IgD-negative memory B cell (primary cell): Measurements from ENCODE around the gene FRMD4B. TPM values are rescaled to one million over a fixed set of nuclear protein-coding genes. Genes with fewer than 3 reads are reported as not detected.

ENCODE experiments used
- H3K27ac Mint-ChIP-seq, 3 donors: one replicate each; pipeline ENCODE4 v1.8.0; 2020 to 2022; ENCODE audit warnings: mild to moderate bottlenecking in 3 of 3, mixed read lengths in 3 of 3, moderate library complexity in 1 of 3
- H3K27me3 Mint-ChIP-seq: one replicate; pipeline ENCODE4 v1.8.0; 2021; ENCODE audit warnings: mixed read lengths
- H3K36me3 Mint-ChIP-seq: one replicate; pipeline ENCODE4 v1.8.0; 2020; ENCODE audit warnings: mild to moderate bottlenecking, mixed read lengths
- H3K4me1 Mint-ChIP-seq, 3 donors: one replicate each; pipeline ENCODE4 v1.8.0; 2020 to 2022; ENCODE audit warnings: mixed read lengths in 3 of 3, mild to moderate bottlenecking in 1 of 3
- H3K4me3 Mint-ChIP-seq, 4 donors: one replicate each; pipeline ENCODE4 v1.8.0; 2020 to 2022; ENCODE audit warnings: mild to moderate bottlenecking in 4 of 4, mixed read lengths in 4 of 4, moderate library complexity in 3 of 4
- H3K9me3 Mint-ChIP-seq, 3 donors: one replicate each; pipeline ENCODE4 v1.8.0; 2020 to 2021; ENCODE audit warnings: mixed read lengths in 3 of 3, mild to moderate bottlenecking in 1 of 3
- polyA plus RNA-seq: library from polyadenylated mRNA; unstranded; fragments of 300-500 nt; fragmentation: Illumina TruSeq; gene quantifications from one replicate; pipeline ENCODE4 v1.2.3, GENCODE V29; 2021

FRMD4B gene
- polyA plus RNA-seq, 1 donor from 2014 or later = 0.05 TPM

GRCh38 chr3:69411346-69411745 is 25.5 kb upstream of the FRMD4B start:
- Mint-ChIP-seq H3K4me3 (no peak overlapping the region), H3K9me3 (peaks cover 0 to 3% (median 0%) of the 10 kb centered on the region in 3 donors), H3K27me3 (peaks cover 2% of the 10 kb centered on the region), H3K4me1 (peaks cover 0 to 3% (median 3%) of the 10 kb centered on the region in 3 donors), H3K36me3 (no peaks in the 10 kb centered on the region), H3K27ac (no peak overlapping the region)

GRCh38 chr3:69410301-69410700 is 24.4 kb upstream of the FRMD4B start:
- Mint-ChIP-seq H3K27me3 (peaks cover 2% of the 10 kb centered on the region), H3K36me3 (no peaks in the 10 kb centered on the region), H3K4me3 (no peak overlapping the region), H3K27ac (no peak overlapping the region), H3K9me3 (peaks cover 0 to 3% (median 0%) of the 10 kb centered on the region in 3 donors), H3K4me1 (peaks cover 0 to 3% (median 3%) of the 10 kb centered on the region in 3 donors)

- Mint-ChIP-seq H3K4me3 (no peak overlapping the region), H3K27me3 (peaks cover 2% of the 10 kb centered on the region), H3K36me3 (no peaks in the 10 kb centered on the region), H3K4me1 (peaks cover 0 to 3% (median 3%) of the 10 kb centered on the region in 3 donors), H3K9me3 (peaks cover 0 to 3% (median 0%) of the 10 kb centered on the region in 3 donors), H3K27ac (no peak overlapping the region)
These were observed 23.9 kb upstream of the FRMD4B start for GRCh38 chr3:69409831-69410230.

- H3K27ac Mint-ChIP-seq = no peak overlapping the region
- H3K27me3 Mint-ChIP-seq = peaks cover 2% of the 10 kb centered on the region
- peaks cover 0 to 3% (median 0%) of the 10 kb centered on the region in 3 donors for H3K9me3 Mint-ChIP-seq
- peaks cover 0 to 3% (median 3%) of the 10 kb centered on the region in 3 donors for H3K4me1 Mint-ChIP-seq
- no peaks in the 10 kb centered on the region for H3K36me3 Mint-ChIP-seq
- H3K4me3 Mint-ChIP-seq = no peak overlapping the region
These were observed 23.1 kb upstream of the FRMD4B start for GRCh38 chr3:69409011-69409410.

- Mint-ChIP-seq H3K4me1 (peaks cover 0 to 3% (median 3%) of the 10 kb centered on the region in 3 donors), H3K4me3 (no peak overlapping the region), H3K27me3 (peaks cover 2% of the 10 kb centered on the region), H3K9me3 (peaks cover 0 to 3% (median 0%) of the 10 kb centered on the region in 3 donors), H3K36me3 (no peaks in the 10 kb centered on the region), H3K27ac (no peak overlapping the region)
These were observed 22.7 kb upstream of the FRMD4B start for GRCh38 chr3:69408542-69408941.

- H3K4me3 Mint-ChIP-seq = no peak overlapping the region
These were observed 22.0 kb upstream of the FRMD4B start for GRCh38 chr3:69407908-69408307.

GRCh38 chr3:69406163-69406562 is 20.3 kb upstream of the FRMD4B start:
- peaks cover 0 to 3% (median 0%) of the 10 kb centered on the region in 3 donors for H3K9me3 Mint-ChIP-seq
- H3K4me1 Mint-ChIP-seq = peaks cover 0 to 3% (median 3%) of the 10 kb centered on the region in 3 donors
- H3K4me3 Mint-ChIP-seq = no peak overlapping the region
- no peaks in the 10 kb centered on the region for H3K36me3 Mint-ChIP-seq
- peaks cover 2% of the 10 kb centered on the region for H3K27me3 Mint-ChIP-seq
- H3K27ac Mint-ChIP-seq = no peak overlapping the region

More at GRCh38 chr3:69407908-69408307, 22.0 kb upstream of the FRMD4B start:
- Mint-ChIP-seq H3K27me3 (peaks cover 2% of the 10 kb centered on the region), H3K9me3 (peaks cover 0 to 3% (median 0%) of the 10 kb centered on the region in 3 donors), H3K36me3 (no peaks in the 10 kb centered on the region), H3K27ac (no peak overlapping the region), H3K4me1 (peaks cover 0 to 3% (median 3%) of the 10 kb centered on the region in 3 donors)

GRCh38 chr3:69405067-69405466 is 19.2 kb upstream of the FRMD4B start:
- H3K4me1 Mint-ChIP-seq = no peaks in the 10 kb centered on the region
- no peak overlapping the region for H3K4me3 Mint-ChIP-seq
- H3K36me3 Mint-ChIP-seq = no peaks in the 10 kb centered on the region
- no peaks in the 10 kb centered on the region for H3K27me3 Mint-ChIP-seq
- peaks cover 0 to 3% (median 0%) of the 10 kb centered on the region in 3 donors for H3K9me3 Mint-ChIP-seq
- H3K27ac Mint-ChIP-seq = no peak overlapping the region

- H3K27ac Mint-ChIP-seq = no peak overlapping the region
- peaks cover 0 to 3% (median 0%) of the 10 kb centered on the region in 3 donors for H3K9me3 Mint-ChIP-seq
- H3K36me3 Mint-ChIP-seq = no peaks in the 10 kb centered on the region
- H3K27me3 Mint-ChIP-seq = peaks cover 2% of the 10 kb centered on the region
- no peaks in the 10 kb centered on the region for H3K4me1 Mint-ChIP-seq
- no peak overlapping the region for H3K4me3 Mint-ChIP-seq
These were observed 17.6 kb upstream of the FRMD4B start for GRCh38 chr3:69403454-69403853.

- no peaks in the 10 kb centered on the region for H3K4me1 Mint-ChIP-seq
- no peak overlapping the region for H3K4me3 Mint-ChIP-seq
- peaks cover 0 to 4% (median 0%) of the 10 kb centered on the region in 3 donors for H3K9me3 Mint-ChIP-seq
- no peaks in the 10 kb centered on the region for H3K36me3 Mint-ChIP-seq
- peaks cover 2% of the 10 kb centered on the region for H3K27me3 Mint-ChIP-seq
- H3K27ac Mint-ChIP-seq = no peak overlapping the region
These were observed 14.8 kb upstream of the FRMD4B start for GRCh38 chr3:69400683-69401082.

- Mint-ChIP-seq H3K27me3 (peaks cover 7% of the 10 kb centered on the region), H3K4me1 (no peaks in the 10 kb centered on the region), H3K4me3 (no peak overlapping the region), H3K36me3 (no peaks in the 10 kb centered on the region), H3K9me3 (peaks cover 0 to 9% (median 0%) of the 10 kb centered on the region in 3 donors), H3K27ac (no peak overlapping the region)
These were observed 7.0 kb upstream of the FRMD4B start for GRCh38 chr3:69392850-69393249.

- H3K9me3 Mint-ChIP-seq = peaks cover 0 to 9% (median 0%) of the 10 kb centered on the region in 3 donors
- H3K27me3 Mint-ChIP-seq = peaks cover 12% of the 10 kb centered on the region
- H3K36me3 Mint-ChIP-seq = no peaks in the 10 kb centered on the region
- H3K4me1 Mint-ChIP-seq = no peaks in the 10 kb centered on the region
- H3K4me3 Mint-ChIP-seq = no peak overlapping the region
- H3K27ac Mint-ChIP-seq = no peak overlapping the region
These were observed 6.5 kb upstream of the FRMD4B start for GRCh38 chr3:69392415-69392814.

GRCh38 chr3:69391554-69391953 is 5.7 kb upstream of the FRMD4B start:
- no peaks in the 10 kb centered on the region for H3K4me1 Mint-ChIP-seq
- peaks cover 19% of the 10 kb centered on the region for H3K27me3 Mint-ChIP-seq

GRCh38 chr3:69390771-69391170 is 4.9 kb upstream of the FRMD4B start:
- Mint-ChIP-seq H3K27me3 (peaks cover 21% of the 10 kb centered on the region), H3K4me1 (no peaks in the 10 kb centered on the region), H3K9me3 (peaks cover 0 to 5% (median 0%) of the 10 kb centered on the region in 3 donors), H3K4me3 (no peak overlapping the region), H3K27ac (no peak overlapping the region), H3K36me3 (no peaks in the 10 kb centered on the region)

More at GRCh38 chr3:69391554-69391953, 5.7 kb upstream of the FRMD4B start:
- H3K9me3 Mint-ChIP-seq = peaks cover 0 to 9% (median 0%) of the 10 kb centered on the region in 3 donors
- no peak overlapping the region for H3K27ac Mint-ChIP-seq
- H3K36me3 Mint-ChIP-seq = no peaks in the 10 kb centered on the region
- no peak overlapping the region for H3K4me3 Mint-ChIP-seq

- Mint-ChIP-seq H3K4me1 (peaks cover 0 to 2% (median 0%) of the 10 kb centered on the region in 3 donors), H3K4me3 (no peak overlapping the region), H3K27me3 (peaks cover 31% of the 10 kb centered on the region), H3K27ac (no peak overlapping the region), H3K9me3 (peaks cover 0 to 2% (median 0%) of the 10 kb centered on the region in 3 donors), H3K36me3 (no peaks in the 10 kb centered on the region)
These were observed 3.8 kb upstream of the FRMD4B start for GRCh38 chr3:69389520-69390248.

- H3K27ac Mint-ChIP-seq = no peak overlapping the region
- H3K4me1 Mint-ChIP-seq = peaks cover 0 to 2% (median 0%) of the 10 kb centered on the region in 3 donors
- peaks cover 37% of the 10 kb centered on the region for H3K27me3 Mint-ChIP-seq
- no peaks in the 10 kb centered on the region for H3K36me3 Mint-ChIP-seq
- no peak overlapping the region for H3K4me3 Mint-ChIP-seq
- H3K9me3 Mint-ChIP-seq = peaks cover 0 to 2% (median 0%) of the 10 kb centered on the region in 3 donors
These were observed 2.4 kb upstream of the FRMD4B start for GRCh38 chr3:69388241-69388640.
